TTC549 (cell line): ENCODE data around the gene NF2.
"Not testable (repeated sequence)": the region's sequence is repeated elsewhere in the genome, so short reads cannot be mapped to it uniquely, and the experiment has no call there.

Experiments
- FAIRE-seq: peaks from 2 replicates; lab custom pipeline; 2012; peaks lifted over from hg19 to GRCh38; lab: Jason Lieb, UNC

Gene NF2

DNA sequence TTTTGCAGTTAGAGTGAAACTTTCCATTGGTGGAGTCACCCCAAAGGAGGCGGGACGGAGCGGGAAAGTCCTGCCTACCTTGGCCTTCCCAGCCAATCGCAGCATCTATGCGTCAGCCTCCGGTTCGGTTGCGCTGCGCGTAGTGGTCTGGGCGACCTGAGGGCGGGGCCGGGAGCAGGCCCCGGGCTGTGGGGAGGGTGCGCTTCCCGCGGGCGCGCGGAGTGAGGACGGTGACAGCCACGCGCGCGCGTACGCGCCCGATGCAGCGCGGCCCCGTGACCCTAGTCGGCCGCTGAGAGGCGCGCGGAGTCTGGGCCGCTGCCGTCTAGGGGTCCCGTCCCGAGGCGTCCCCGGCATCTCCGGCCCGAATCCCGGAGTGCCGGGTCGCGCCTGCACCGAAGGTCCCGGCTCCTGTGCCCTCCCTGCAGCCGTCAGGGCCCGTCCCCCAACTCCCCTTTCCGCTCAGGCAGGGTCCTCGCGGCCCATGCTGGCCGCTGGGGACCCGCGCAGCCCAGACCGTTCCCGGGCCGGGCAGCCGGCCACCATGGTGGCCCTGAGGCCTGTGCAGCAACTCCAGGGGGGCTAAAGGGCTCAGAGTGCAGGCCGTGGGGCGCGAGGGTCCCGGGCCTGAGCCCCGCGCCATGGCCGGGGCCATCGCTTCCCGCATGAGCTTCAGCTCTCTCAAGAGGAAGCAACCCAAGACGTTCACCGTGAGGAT lies at the start of gene NF2:
NF2 (plus strand) TSS at position 276 of the 718 bp plus-strand sequence; CDS start at position 642, 366 bp downstream.
- FAIRE-seq = peak; percentile 53

GRCh38 chr22:29555065-29555644 lies 48.3 kb upstream of the NF2 start:
- no peak for FAIRE-seq

- no peak for FAIRE-seq
Measured at GRCh38 chr22:29559030-29559429, 44.4 kb upstream of the NF2 start.

- FAIRE-seq = no peak
Measured at GRCh38 chr22:29559853-29560252, 43.6 kb upstream of the NF2 start.

GRCh38 chr22:29563652-29564460 lies 39.6 kb upstream of the NF2 start:
- FAIRE-seq = no peak

DNA sequence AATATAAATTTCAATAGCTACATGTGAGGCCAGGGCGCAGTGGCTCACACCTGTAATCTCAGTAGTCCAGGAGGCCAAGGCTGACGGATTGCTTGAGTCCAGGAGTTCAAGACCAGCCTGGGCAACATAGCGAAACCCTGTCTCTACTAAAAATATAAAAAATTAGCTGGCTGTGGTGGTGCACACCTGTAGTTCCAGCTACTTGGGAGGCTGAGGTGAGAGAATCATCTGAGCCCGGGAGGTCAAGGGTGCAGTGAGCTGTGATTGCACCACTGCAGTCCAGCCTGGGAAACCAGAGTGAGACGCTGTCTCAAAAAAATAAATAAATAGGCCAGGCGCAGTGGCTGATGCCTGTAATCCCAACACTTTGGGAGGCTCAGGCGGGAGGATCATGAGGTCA lies 36.9 kb upstream of the NF2 start:
- FAIRE-seq = not testable (repeated sequence)

- FAIRE-seq = no peak
Measured at GRCh38 chr22:29567338-29567737, 36.1 kb upstream of the NF2 start.

GRCh38 chr22:29569011-29569678 lies 34.3 kb upstream of the NF2 start:
- no peak for FAIRE-seq

GRCh38 chr22:29570456-29570855 lies 33.0 kb upstream of the NF2 start:
- FAIRE-seq = no peak

DNA sequence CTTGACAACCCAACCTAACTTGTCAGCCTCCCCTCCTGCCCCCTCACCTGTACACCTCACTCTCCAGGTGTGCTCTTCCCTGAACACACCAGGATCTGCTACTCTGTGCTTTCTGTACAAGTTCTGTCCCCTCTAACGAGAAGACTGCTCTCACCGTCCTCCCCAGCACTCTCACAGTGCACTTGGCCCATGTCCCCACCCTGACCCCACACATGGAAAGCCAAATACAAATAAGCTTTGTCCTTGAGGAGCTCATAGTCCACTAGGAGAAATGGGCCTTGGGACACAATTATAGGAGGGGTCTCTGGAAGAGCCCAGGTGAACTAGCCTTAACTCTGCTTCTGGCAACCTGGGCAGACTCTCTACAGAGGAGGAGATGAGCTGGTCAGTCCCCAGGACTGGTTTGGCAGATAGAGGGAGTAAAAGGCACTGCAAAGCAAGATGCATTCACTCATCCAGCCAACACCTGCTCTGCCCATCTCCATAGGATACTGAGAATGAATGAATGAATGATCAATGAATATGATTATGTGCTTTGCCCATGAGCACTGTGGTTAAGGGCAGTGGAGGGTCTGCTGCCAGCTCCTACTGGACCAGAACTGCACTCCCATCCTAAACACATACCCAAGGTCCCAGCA lies 32.4 kb upstream of the NF2 start:
- FAIRE-seq = no peak

- FAIRE-seq = no peak
Measured at GRCh38 chr22:29574762-29575450, 28.5 kb upstream of the NF2 start.

GRCh38 chr22:29578462-29579200 lies 24.8 kb upstream of the NF2 start:
- no peak for FAIRE-seq

DNA sequence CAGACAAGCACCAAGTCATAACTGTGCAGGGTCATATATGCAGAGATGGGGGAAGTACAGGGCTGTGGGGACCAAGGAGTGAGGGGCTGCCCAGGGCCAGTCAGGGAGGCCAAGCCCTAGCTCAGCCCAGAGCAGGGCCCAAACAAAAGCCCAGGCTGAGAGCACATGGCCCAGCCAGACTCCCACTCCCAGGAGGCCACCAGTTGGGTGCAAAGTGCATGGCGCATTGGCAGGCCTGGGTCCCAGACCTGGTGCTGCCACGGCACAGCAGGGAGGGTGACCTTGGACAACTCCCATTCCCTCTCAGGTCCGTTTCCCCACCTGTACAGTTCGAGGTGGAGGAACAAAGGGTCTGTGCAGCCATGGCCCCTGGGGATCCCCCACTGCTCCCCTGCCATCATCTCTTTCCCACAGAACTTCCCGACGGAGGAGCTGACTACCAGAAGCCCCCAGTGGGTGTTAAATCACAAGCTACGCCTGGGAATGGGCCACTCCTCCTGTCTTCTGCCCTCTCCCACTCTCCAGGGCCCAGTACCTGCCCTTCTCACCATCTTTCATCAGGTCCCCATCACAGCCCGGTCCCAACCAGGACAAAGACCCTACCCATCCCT lies 23.1 kb upstream of the NF2 start:
- FAIRE-seq = no peak

DNA sequence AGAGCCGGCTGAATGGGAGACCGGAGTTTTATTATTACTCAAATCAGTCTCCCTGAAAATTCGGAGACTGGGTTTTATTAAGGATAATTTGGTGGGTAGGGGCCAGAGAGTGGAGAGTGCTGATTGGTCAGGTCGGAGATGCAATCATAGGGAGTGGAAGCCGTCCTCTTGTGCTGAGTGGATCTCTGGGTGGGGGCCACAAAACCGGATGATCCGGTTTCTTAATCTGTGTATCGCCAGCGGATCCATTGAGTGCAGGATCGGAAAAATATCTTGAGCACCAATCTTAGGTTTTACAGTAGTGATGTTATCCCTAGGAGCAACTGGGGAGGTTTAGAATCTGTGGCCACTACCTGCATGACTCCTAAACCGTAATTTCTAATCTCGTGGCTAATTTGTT lies 21.6 kb upstream of the NF2 start:
- FAIRE-seq = no peak

- no peak for FAIRE-seq
Measured at GRCh38 chr22:29584975-29585374, 18.5 kb upstream of the NF2 start.

DNA sequence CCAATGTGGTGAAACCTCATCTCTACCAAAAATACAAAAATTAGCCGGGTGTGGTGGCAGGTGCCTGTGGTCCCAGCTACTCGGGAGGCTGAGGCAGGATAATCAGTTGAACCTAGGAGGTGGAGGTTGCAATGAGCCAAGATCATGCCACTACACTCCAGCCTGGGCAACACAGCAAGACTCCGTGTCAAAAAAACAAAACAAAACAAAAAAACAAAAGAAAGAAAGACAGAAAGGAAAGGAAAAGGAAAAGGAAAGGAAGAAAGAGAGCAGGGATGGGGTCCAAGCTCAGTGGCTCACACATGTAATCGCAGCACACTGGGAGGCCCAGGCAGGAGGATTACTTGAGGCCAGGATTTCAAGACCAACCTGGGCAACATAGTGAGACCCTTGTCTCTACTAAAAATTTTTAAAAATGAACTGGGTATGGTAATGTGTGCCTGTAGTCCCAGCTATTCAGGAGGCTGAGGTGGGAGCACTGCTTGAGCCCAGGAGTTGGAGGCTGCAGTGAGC lies 17.2 kb upstream of the NF2 start:
- not testable (repeated sequence) for FAIRE-seq

- FAIRE-seq = no peak
Measured at GRCh38 chr22:29587938-29588699, 15.3 kb upstream of the NF2 start.

- FAIRE-seq = no peak
Measured at GRCh38 chr22:29593923-29594322, 9.5 kb upstream of the NF2 start.

DNA sequence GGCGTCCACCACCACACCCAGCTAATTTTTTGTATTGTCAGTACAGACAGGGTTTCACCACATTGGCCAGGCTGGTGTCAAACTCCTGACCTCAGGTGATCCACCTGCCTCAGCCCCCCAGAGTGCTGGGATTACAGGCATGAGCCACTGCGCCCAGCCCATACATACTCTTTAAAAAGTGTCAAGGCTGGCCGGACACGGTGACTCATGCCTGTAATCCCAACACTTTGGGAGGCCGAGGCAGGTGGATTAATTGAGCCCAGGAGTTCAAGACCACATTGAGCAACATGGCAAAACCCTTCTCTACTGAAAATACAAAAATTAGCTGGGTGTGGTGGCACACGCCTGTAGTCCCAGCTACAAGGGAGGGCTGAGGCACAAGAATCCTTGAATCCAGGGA lies 9.0 kb upstream of the NF2 start:
- not testable (repeated sequence) for FAIRE-seq
